ENCODE data around the gene KCNAB1. TPM values are rescaled to one million over a fixed set of nuclear protein-coding genes. Genes with fewer than 3 reads are reported as not detected.

The KCNAB1 gene
- total RNA-seq, 1 donor from 2014 or later = 3.6 TPM

DNA sequence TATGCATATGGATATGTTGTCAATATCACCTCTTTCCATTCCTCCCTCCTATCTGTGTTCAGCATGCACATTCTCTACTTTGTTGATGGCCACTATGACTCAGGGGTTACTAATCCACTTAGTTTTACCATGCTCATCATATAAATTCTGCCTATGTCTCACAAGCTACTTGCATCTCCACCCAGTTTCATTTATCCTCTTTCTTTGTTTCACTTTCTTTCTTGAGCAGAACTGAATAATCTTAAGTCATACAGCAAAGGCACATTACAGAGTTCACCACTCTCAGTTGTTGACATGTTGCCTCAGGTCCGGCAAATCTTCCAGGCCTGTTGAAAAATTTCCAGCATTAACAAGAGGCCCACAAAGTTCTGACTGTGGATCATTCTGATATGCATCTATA lies 363.0 kb downstream of the KCNAB1 start:
- DNase-seq (ENCODE audit: low spot score) = no peak

- no peak for DNase-seq (ENCODE audit: low spot score)
Observed at GRCh38 chr3:156483961-156484787, 363.8 kb downstream of the KCNAB1 start.

DNA sequence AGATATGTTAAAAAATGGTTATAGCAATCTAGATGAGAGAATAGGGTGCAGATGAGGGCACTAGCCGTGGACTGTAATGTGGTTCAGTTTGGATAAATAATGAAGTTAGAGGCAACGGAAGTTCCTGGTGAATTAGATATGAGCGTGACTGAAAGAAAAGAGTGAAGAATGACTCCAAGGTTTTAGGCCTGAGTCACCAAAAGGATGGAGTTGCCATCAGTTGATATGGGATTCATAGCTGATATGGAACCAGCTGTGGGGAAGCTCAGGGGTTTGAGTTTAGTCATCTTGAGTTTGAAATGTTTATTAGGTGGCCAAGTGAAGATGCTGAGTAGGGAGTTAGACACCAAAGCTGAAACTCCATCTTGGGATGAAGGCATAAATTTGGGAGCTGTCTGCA lies 368.4 kb downstream of the KCNAB1 start:
- no peak for DNase-seq (ENCODE audit: low spot score)

DNA sequence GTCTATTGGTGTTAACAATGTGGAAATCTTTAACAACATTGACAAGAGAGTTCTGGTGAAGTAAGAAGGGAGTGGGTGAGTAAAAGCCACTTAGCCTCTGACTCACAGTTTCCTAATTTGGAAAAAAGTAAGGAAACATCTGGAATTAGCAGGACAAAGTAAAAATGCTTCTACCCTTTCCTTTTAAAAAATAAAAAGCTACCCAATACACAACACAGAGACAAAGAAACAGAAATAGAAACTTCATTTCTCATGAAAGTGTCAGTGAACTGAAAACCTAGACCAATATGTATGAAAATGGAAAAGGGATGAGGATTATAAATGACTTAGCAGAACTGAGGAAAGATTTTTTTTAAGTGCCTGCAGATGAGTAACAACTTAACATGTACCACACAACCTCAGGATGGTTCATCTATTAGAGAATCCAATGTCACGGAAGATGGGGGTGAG lies 369.1 kb downstream of the KCNAB1 start:
- no peak for DNase-seq (ENCODE audit: low spot score)

GRCh38 chr3:156491192-156491591 lies 370.8 kb downstream of the KCNAB1 start:
- DNase-seq (ENCODE audit: low spot score) = no peak

DNA sequence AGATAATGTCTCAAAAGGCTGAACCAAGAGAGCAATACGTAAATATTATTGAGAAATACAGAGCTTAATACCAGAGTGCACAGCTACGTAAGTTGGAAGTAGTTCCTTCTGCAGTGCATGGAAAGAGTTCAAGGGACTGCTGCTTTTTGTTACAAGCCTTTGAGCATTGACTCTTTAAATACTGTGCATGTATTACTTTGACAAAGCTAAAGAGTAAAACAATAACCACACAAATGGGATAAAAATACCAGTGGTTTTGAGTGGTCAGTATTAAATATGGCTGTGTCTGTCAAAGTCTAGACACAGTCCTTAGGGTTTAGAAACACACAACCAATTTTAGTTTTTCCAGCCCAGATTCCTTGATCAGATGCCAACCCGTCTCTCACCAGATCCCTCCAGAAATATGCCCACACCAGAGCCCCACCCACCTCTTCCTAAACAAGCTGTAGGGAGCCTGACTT lies 372.5 kb downstream of the KCNAB1 start:
- no peak for DNase-seq (ENCODE audit: low spot score)

GRCh38 chr3:156493887-156494286 lies 373.5 kb downstream of the KCNAB1 start:
- DNase-seq (ENCODE audit: low spot score) = no peak

GRCh38 chr3:156495816-156496215 lies 375.4 kb downstream of the KCNAB1 start:
- DNase-seq (ENCODE audit: low spot score) = no peak

DNA sequence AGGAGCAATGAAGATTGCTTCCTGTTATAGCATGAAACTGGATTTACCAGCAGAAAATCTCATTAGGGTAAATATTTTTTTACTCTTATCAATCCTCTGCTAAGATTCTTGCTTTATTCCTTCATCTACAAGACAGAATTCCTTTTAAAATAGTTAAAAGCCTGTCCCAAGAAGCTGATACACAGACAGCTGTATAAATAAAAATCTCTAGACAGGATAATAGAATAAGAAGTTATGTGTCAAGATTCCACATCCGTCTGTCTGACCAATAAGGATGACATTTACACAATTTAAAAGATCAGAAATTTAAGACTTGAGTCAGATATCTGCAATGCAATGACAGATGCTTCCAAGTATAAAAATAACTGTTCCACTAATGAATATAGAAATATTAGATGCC lies 376.9 kb downstream of the KCNAB1 start:
- no peak for DNase-seq (ENCODE audit: low spot score)

- DNase-seq (ENCODE audit: low spot score) = no peak
Observed at GRCh38 chr3:156498307-156498706, 377.9 kb downstream of the KCNAB1 start.

DNA sequence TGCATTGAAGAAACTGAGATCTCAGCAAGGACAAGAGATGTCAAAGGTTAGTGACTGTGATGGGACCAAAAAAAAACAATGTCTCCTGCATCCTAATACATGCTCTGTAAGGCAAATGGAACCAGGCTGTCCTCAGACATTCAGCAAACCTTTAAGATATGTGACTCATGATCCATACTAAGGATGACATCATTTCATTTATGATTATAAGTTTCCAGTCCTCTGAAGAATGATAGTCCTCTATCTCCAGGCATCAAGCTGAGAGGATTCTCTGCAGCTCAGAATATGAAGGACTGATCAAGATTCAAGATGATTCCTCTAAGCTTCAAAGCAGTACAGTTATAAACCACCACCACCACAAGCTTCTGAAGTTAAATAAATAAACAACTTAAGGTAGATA lies 386.9 kb downstream of the KCNAB1 start:
- no peak for DNase-seq (ENCODE audit: low spot score)

- DNase-seq (ENCODE audit: low spot score) = no peak
Observed at GRCh38 chr3:156509189-156510174, 389.1 kb downstream of the KCNAB1 start.

GRCh38 chr3:156511987-156512677 lies 391.8 kb downstream of the KCNAB1 start:
- DNase-seq (ENCODE audit: low spot score) = no peak

DNA sequence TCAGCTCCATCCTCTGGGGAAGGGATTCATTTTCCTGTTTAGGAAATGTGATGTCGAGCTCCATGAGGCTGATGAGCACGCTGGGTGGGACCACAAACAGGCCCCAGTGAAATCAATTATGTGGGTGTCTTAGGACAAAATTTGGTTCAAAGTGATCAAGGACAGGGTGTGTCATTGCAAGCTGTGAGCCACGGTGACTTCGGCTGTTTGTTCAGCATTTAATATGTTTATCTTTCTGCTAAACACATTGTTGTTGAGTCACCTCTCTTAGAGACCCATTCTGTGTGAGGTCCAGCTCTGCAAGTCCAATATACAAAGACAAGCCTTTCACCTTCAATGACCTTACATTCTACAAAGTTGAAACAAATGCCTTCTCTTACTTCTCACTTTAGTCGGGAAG lies 393.2 kb downstream of the KCNAB1 start:
- DNase-seq (ENCODE audit: low spot score) = no peak

GRCh38 chr3:156516284-156516683 lies 395.9 kb downstream of the KCNAB1 start:
- DNase-seq (ENCODE audit: low spot score) = no peak

DNA sequence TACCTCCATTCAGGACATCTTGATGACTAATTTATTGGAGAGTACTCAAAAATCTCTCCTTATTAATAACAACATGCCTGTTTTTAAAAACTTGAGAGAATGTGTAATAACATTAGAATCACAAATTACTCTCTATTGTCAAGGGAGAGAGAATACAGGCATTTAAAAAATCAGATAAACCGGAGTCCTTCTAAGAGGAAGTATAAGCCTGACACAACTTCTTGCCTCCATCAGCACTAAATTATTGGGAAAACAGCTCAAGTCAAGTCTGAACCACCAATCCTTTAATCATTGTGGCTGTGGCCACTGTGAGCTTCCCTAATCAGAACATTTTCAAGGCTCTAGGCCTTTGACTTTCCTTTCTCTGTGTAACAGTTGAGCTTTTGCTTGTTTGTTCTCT lies 396.6 kb downstream of the KCNAB1 start:
- no peak for DNase-seq (ENCODE audit: low spot score)

DNA sequence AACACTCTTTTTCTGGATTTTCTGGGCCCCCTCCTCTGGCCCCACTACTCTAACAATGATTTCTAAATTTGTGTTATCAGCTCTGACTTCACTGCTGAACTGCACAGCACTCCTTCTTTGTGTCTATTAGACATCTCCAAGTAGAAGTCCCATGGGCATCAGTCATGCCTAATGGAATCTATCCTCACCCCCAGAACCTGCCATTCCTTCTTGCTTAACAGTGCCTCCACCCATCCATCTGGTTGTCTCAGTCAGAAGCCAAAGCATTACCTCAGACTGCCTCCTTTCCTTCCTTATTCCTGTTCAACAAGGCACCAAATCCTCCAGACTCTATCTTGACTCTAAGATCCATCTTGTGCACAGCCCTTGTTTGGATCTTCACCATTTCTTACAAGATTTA lies 398.3 kb downstream of the KCNAB1 start:
- no peak for DNase-seq (ENCODE audit: low spot score)

DNA sequence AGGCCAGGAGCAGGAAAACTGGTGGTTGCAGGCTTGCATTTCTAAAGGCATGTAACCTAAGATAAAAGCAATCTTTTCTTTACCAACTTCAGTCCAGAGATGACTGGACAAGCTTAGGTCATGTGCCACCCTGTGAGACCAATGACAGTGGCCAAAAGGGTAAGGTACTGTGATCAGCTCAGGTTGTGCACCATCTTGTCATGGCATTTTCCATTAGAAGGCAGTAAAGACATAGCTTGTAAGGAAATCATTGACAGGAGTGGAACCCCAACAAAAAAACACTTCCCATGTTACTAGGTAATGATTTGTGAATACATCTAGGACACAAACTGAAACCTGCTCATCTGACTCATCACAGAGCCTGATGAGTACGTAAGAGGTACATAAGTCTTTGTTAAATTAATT lies 399.4 kb downstream of the KCNAB1 start:
- no peak for DNase-seq (ENCODE audit: low spot score)

DNA sequence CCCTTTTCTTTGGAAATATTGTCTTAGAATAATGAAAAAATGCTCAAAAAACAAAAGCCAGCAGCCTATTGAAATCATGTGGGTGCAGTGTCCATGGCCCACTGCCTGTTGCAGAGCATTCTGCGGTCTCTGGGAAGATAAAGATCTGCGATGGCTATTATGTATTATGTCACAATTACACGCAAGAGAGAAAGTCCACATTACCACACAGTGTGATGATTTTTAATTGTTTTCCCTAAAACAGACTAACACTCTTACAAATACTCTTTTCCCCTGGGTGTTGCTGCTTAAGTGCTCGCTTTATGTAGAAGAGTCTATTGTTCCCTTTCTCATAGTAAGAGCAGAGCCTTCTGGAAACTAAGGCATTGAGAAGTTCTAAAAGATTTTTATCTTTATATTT lies 402.3 kb downstream of the KCNAB1 start:
- no peak for DNase-seq (ENCODE audit: low spot score)

DNA sequence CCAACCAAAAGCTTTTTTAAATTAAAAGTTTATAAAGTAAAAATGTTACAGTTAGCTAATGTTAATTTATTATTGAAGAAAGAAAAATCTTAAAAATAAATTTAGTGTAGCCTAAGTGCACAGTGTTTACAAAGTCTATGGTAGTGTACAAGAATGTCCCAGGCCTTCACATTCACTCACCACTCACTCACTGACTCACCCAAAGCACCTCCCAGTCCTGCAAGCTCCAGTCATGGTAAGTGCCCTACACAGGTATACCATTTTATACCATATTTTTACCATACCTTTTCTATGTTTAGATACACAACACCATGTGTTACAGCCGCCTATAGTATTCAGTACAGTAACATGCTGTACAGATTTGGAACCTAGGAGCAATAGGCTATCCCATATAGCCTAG lies 405.4 kb downstream of the KCNAB1 start:
- no peak for DNase-seq (ENCODE audit: low spot score)

DNA sequence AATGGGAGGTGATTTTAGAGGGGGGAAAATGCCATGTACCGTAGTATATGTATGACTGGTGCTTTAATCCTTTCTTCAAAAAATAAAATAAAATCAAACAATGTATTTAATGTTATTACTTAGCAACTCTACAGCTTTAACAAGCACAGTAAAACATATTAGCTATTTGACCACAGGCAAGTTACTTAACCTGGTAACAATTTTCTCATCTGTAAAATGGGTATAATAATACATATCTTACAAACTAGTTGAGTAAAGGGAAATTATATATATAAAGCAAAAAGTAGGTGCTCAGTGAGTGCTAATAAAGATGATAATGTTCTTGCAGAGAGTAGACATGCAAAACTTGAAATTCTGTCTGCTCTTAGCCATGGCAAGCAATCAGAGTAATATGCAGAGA lies 406.7 kb downstream of the KCNAB1 start:
- DNase-seq (ENCODE audit: low spot score) = no peak
